NCI-H82 treated with DMSO at 0.1 percent for 48 hours (cell line): ENCODE measurements around the gene UBE2G1.
"Not testable (repeated sequence)": the region's sequence is repeated elsewhere in the genome, so short reads cannot be mapped to it uniquely, and the experiment has no call there.

ENCODE experiments used
- DNase-seq: peaks from one replicate; lab custom pipeline; 2025; ENCODE audit not compliant: unreplicated experiment; lab: John Stamatoyannopoulos, UW

UBE2G1 gene

DNA sequence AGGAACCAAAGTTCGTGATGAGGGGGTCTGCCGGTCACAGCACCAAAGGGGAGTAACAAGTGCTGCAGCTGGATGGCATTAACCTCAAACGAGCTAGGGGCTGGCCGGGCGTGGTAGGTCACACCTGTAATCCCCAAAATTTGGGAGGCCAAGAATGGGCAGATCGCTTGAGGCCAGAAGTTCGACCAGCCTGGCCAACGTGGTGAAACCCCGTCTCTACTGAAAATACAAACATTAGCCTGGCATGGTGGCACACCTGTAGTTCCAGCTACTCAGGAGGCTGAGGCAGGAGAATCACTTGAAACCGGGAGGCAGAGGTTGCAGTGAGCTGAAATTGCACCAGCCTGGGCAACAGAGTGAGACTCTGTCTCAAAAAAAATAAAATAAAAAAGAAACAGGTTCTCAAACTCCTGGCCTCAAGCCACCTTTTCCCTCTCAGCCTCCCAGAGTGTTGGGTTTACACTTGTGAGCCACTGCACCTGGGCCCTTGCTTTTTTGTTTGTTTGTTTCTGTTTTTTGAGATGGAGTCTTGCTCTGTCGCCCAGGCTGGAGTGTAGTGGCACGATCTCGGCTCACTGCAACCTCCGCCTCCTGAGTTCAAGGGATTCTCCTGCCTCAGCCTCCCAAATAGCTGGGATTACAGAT, 9.4 kb upstream of the UBE2G1 start:
- not testable (repeated sequence) for DNase-seq

DNA sequence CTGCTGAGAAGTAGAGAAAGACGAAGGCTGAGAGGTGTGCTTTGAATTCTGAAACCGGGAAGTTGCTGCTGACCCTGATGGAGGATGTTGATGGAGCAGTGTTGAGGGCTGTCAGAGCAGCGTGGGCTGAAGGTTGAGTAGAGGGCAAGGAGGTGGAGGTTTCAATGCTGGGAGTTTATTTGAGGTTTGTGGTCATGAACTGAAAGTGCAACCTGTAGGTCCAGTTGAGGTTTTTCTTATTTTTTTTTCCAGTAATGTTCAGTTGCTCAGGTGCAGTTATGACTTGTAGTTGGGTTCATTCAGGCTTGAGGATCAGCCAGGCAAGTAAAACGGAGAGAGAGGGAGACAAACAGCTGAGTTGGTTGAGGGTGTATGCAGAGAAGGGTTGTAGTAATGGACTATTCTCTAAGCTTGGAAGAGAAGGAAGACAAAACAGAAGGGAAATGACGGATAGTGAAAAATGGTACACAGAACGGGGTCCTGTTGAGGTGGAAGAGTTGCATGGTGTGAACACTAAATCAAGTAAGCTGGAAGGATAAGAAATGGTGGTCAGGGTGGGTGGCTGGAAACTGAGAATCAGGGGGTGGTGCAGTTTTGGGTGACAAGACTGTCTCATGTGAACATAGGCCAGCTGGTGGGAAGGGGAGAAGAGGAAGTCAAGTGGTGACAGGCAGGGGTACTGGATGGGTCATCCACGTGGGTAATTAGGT, 8.7 kb upstream of the UBE2G1 start:
- DNase-seq: no peak

DNA sequence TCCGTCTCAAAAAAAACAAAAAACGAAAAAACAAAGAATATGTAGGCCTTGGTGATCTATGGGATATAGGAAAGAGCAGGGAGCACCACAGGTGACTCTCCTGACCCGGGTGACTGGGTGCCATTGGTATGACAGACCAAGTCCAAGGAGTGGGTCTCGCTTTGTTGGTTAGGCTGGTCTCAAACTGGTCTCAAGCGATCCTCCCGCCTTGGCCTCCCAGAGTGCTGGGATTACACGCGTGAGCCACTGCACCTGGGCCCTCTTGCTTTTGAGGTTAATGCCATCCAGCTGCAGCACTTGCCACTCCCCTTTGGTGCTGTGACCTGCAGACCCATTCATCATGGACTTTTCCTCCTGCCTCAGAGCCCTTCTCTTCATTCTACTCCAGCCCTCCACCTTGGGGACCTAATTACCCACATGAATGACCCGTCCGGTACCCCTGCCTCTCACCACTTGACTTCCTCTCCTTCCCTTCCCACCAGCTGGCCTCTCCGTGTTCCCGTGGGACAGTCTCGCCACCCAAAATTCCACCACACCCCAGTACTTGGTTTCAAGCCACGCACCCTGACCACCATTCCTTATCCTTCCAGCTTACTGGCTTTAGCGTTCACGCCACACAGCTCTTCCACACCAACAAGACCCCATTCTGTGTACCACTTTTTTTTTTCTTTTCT, 3.2 kb upstream of the UBE2G1 start:
- DNase-seq: no peak

DNA sequence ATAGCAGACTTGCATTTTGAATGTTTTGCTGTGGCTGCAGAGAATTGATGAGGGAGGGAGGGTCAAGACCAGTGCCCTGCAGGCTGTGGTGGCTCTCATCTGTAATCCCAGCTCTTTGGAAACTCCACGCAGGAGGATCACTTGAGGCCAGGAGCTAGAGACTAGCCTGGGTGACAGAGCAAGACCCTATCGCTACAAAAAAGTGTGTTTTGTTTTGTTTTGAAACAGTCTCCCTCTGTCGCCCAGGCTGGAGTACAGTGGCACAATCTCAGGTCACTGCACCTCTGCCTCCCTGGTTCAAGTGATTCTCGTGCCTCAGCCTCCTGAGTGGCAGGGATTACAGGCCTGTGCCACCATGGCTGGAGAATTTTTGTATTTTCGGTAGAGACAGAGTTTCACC, 1.9 kb upstream of the UBE2G1 start:
- DNase-seq: no peak

DNA sequence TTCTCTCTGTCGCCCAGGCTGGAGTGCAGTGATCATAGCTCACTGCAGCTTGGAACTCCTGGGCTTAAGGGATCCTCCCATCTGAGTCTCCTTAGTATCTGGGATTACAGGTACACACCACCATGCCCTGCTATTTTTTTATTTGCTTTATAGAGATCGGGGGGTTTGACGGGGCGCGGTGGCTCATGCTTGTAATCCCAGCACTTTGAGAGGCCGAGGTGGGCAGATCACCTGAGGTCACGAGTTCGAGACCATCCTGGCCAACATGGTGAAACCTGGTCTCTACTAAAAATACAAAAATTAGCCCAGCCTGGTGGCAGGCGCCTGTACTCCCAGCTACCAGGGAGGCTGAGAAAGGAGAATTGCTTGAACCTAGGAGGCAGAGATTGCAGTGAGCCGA, 702 bp upstream of the UBE2G1 start:
- DNase-seq: not testable (repeated sequence)

DNA sequence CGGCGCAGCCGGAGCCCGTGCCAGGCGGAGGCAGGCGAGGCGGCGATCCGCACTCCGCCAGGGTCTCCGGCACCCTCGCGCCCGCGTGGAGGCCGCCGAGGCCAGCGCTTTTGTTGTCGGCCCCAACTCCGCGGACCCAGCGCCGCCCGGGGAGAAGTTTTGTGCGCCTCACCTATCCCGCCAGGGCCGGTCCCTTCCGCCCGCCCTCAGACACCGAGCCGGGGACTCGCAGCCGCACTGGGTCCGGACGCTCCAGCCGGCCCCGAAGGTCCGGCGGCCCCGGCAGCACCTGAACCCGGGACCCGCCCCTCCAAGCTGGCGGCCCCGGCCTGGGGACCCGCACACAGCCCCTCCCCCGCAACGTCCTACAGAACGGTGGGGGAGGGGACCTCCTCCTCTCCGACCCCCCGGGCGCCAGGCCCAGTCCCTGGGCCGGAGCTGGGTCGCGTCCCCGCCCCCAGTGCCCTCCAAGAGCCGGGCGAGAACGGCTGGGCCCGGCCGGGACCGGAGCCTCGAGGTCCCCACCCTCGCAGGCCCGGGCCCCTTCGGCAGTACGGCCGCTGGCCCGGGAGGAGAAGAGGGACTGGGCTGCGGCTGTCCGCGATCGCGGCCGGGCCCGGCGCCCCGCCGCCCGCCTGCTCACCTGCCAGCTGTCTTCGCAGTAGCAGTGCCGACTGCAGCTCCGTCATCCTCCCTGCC, 698 bp downstream of the UBE2G1 start:
- DNase-seq: no peak

DNA sequence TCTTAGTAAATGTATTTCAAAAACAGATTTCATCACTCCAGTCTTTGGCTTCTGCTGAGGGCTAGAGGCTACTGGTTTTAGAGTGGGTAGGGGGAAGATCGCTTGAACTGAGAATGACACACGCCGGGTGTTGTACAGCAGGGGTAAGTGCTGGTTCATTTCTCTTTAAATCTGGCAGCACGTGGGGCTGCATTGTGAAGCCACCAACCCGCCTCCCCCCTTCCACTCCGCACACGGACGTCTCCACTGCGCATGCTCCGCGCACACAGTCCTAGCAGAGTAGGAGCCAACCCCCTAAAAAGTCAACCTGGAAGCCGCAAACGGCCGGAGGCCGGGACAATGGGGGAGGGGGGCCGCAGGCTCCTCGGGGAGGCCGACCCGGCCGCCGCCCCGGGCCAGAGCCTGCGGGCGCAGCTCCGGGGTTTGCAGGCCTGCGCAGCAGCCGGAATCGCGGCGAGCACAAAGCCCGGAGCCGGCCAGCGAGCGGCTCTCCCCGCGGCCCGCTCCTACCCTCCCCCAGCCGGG, 1.3 kb downstream of the UBE2G1 start:
- DNase-seq: peak; percentile 89

DNA sequence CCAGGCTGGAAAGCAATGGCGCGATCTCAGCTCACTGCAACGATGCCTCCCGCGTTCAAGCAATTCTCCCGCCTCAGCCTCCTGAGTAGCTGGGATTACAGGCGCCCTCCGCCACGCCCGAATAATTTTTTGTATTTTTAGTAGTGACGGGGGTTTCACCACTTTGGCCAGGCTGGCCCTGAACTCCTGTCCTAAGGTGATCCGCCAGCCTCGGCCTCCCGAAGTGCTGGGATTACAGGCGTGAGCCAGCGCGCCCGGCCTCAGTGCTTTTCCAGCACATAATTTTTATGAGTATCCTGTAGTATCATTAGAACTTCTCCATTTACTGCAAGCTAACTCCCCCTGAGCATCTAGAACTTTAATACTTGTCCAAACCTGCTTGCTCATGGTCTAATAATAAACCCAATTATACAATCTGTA, 1.8 kb downstream of the UBE2G1 start:
- DNase-seq: no peak

DNA sequence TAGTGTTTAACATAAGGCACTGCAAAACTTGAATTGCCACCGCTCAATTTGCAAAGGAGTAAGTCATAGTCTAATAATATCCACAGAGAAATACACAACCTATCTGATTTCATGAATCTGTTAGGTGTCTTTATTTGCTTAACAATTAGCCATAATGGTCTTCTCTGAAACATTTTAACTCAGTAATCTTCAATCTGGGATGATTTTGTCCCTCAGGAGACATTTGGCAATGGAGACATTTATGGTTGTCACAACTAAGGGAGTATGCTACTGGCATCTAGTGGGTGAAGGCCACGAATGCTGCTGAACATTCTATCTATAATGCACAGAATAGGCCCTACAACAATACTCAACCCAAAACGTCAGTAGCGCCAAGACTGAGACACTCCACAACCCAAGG, 4.3 kb downstream of the UBE2G1 start:
- DNase-seq: no peak

DNA sequence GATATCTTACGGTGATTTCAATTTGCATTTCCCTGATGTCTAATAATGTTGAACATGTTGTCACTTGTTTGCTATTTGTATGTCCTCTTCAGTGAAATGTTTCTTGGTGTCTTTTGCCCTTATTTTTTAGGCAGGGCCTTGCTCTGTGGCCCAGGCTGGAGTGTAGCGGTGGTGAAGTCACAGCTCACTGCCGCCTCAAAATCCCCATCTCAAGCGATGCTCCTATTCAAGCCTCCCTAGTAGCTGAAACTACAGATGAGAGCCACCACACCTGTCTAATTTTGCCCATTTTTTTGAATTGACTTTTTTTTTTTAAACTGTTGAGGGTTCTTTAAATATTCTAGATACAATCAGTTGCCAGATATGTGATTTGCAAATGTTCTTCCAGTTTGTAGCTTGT, 8.3 kb downstream of the UBE2G1 start:
- DNase-seq: no peak

DNA sequence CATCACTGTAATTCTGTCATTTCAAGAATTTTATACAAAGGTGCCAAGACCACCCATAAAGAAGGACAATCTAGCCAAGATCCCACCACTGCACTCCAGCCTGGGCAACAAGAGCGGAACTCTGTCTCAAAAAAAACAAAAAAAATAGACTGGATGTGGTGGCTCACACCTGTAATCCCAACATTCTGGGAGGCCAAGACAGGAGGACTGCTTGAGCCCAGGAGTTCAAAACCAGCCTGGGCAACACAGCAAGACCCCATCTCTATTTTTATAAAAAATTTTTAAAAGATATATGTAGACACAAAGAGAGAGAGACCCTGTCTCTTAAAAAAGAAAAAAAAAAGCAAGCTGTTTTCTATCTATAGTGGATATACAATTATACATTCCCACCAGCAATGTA, 8.8 kb downstream of the UBE2G1 start:
- no peak for DNase-seq

DNA sequence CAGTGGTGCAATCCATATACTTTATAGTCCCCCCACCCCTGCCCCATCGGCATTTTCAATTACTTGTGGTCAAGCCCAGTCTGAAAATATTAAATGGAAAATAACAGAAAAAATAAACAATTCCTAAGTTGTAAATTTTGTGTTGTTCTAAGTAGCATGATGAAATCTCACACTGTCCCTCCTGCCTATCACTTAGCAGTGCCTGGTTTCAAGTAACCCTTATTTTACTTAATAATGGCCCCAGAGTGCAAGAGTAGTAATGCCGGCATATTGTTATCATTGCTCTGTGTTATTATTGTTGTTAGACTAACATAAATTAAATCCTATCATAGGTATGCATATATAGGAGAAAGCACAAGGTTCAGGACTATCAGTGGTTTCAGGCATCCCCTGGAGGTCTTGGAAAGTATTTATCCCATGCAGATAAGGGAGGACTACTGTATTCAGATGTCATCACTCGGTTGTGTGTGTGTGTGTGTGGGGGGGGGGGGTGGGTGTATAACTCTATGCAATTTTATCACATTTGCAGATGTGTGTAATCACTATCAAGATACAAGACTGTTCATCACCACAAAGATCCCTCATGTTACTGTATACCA, 9.3 kb downstream of the UBE2G1 start:
- no peak for DNase-seq

DNA sequence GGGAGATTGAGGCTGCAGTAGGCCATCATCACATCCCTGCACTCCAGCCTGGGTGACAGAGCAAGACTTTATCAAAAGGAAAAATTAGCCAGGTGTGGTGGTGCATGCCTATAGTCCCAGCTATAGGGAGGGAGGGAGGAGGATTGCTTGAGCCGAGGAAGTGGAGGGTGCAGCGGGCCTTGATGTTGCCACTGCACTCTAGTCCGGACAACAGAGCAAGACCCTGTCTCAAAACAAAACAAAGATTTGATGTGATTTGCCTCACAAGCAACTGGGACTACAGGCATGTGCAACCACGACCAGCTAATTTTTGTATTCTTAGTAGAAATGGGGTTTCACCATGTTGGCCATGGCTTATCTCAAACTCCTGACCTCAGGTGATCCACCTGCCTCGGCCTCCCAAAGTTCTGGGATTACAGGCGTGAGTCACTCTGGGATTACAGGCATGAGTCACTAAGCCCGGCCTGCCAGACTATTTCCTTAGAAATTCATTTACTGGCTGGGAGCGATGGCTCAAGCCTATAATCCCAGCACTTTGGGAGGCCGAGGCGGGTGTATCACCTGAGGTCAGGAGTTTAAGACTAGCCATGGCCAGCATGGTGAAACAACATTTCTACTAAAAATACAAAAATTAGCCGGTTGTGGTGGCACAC, 11.5 kb downstream of the UBE2G1 start:
- no peak for DNase-seq

DNA sequence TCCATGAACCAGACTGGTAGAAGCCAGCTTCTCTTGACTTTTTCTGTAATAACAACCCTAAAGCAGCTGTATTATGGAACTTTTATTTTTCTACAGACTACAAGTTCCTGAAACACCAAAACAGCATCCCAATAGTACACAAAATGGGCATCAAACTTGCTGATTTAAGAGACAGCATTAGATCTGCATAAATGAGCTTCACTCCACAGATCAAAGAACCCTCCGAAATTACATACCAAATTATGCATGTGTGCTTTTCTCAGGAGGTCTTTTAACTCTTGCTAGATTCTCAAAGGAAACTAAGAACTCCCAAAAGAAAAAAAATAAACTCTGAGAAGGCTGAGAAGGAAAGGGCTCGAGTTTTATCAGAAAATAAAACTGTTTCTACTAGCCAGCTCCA, 12.3 kb downstream of the UBE2G1 start:
- no peak for DNase-seq

DNA sequence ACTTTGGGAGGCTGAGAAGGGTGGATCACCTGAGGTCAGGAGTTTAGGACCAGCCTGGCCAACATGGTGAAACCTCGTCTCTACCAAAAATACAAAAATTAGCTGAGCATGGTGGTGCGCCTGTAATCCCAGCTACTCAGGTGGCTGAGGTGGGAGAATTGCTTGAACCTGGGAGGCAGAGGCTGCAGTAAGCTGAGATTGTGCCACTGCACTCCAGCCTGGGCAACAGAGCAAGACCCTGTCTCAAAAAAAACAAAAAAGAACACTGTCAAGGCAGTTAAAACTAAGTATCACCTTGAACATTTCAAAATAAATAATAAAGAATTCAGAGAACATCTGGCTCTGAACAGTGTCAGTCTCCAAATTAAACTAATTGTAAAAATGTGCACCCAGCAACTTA, 16.3 kb downstream of the UBE2G1 start:
- DNase-seq: not testable (repeated sequence)

DNA sequence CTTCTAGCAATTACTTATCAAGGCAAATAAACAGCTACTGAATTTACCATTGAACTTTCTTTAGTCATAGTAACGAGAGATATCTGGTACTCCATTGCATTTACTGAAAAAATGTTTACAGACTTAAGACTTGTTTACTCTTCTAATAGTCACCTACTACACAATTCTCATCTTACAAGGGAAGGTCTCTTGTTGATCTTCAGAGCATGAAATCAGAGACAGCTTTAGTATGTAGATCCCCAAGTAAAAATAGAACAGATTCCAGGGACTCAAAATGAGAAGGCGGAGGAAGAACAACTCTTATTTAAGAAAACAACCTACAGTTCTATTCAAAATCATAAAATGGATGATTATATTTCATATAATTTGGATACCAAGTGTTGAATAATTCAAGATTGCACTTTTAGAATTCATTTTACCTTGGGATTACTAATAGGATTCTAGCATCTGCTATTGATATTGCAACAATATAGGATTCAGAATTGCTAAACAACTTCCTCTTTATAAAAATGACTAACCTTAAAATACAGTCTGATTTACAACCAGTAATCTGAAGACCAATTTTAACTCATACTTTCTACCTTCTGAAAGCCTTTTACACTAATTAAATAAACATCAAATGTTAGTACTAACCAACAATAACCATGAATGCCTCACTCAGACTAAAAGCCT, 20.8 kb downstream of the UBE2G1 start:
- DNase-seq: no peak

DNA sequence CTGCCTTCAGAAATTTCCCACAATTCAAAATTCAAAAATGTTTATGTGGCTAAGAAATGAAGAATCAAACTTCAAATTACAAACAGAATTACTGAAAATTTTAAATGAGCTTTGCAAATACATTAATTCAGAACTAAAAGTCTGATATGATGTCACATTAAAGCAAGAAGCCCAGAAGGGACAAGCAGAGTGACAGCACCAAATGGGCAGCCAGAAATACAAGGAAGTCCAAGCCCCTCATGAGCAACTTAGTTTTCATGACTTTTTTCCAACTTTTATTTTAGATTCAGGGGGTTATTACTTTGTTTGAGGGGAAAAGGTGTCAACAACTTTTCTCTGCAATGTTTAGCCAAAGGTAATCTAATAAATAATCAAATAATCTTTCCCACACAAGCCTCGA, 21.5 kb downstream of the UBE2G1 start:
- DNase-seq: no peak

DNA sequence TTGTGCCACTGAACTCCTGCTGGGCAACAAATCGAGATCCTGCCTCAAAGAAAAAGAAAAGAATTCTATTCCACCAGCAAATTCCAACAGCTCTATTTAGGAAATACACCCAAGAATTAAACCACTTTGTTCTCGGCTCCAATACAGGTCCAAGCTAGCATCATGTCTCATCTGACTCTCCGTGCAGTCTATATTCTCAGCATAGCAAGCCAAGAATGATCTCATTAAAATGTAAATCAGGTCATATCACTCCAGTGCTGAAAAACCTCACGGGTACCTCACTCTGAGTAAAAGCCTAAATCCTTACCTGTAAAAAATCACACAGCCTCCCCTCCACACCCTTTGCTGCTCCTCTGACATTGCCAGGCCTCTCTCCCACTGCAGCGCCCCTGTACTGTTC, 23.9 kb downstream of the UBE2G1 start:
- DNase-seq: no peak

DNA sequence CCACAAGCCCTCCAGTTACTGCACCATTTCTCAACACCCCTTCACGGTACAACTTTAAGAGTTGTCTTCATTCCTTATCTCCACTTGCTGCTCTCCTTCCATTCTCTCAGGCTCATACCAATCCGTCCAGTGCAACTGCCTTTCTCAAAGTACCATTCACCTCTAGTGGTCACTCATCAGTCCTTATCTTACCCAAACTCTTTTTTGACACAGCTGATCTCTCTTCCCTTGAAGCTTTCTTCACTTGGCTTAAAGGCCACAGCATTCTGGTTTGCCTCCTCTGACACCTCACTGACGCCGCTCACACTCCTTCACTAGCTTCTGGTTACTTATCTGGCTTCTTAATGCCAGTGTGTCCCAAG, 24.9 kb downstream of the UBE2G1 start:
- no peak for DNase-seq

DNA sequence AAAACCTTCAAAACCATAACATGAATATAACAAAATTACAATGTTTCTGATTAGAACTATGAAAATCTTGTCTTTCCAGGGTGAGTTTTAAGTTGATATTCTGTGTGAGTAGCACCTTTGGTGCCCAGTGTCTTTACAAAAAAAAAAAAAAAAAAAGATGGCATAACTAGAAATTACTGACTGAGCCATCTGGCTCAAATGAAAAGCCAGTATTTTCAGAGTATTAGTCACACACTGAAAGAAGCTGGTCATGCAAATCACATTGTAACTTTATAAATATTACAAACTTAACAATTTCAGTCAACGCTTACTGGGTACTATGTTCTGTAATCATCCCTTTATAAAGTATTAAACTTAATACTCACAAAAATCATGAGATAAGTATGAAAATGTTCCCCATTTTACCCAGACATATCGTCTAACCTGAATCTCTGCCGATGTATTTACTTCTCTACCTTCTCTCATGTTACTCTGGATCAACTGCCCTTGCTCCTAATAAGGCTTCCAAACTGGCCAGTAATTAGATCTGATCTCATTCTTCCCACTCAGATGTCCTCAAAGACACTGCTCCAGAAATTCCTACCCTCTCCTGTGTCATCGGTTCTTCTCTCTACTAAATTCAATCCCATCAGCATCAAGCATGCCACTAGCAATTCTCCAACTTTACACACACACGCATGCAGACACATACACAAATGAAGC, 25.4 kb downstream of the UBE2G1 start:
- DNase-seq: no peak
